Aortic smooth muscle cell (primary cell): Measurements from ENCODE around the gene RIPK1. TPM values are rescaled to one million over a fixed set of nuclear protein-coding genes. Genes with fewer than 3 reads are reported as not detected.

ENCODE experiments used
- total RNA-seq: library from RNA; depleted of rRNA; stranded (reverse); fragments of >200 nt; gene quantifications from 2 replicates; pipeline ENCODE4 v1.2.3, GENCODE V29; 2014

The RIPK1 gene
- total RNA-seq, result 21.7 and 26.4 TPM in 2 replicates

DNA sequence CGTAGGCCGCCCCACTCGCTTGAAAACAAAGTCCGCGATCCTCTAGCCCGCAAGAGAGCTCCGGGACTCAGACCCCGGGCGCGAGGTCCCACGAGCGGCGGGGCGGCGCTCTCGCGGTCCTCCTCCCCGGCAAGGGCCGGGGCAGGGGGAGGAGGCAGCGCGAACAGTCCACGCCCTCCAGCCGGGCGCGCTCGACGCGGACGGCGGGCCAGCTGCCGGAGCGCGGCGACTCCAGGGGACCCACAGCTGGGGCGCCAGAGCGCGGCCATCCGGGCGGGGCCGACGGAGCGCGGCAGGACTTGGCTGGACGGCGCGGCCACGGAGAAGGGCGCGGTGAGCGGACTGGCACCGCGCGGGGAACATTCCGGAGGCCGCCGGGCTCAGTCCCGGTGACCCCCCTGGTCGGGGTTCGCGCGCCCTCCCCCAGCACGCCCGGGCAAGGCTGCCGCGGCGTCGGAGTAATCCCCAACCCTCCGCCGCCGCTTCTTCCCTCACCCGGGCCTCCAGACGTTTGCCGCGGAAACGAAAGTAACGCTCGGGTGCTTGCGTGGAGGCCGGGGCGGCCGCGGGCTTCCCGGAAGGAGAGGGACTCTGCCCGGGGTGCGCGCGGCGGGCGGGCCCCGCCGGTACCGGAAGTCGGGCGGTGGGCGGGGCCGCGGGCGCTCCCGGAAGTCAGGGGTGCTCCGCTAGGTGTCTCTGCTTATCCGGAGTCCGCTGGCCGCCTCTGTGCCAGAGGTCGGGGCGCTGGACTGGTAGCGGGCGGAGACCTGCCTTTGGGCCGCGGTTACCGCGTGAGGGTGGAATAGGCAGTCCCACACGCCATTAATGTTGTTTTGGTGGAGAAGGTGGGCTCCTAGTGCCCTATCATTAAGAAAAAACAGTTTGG lies at the start of gene RIPK1:
Gene RIPK1 (plus strand): TSS at position 166 of the 886 bp plus-strand sequence. CDS start 8,330 bp downstream, outside the sequence.

DNA sequence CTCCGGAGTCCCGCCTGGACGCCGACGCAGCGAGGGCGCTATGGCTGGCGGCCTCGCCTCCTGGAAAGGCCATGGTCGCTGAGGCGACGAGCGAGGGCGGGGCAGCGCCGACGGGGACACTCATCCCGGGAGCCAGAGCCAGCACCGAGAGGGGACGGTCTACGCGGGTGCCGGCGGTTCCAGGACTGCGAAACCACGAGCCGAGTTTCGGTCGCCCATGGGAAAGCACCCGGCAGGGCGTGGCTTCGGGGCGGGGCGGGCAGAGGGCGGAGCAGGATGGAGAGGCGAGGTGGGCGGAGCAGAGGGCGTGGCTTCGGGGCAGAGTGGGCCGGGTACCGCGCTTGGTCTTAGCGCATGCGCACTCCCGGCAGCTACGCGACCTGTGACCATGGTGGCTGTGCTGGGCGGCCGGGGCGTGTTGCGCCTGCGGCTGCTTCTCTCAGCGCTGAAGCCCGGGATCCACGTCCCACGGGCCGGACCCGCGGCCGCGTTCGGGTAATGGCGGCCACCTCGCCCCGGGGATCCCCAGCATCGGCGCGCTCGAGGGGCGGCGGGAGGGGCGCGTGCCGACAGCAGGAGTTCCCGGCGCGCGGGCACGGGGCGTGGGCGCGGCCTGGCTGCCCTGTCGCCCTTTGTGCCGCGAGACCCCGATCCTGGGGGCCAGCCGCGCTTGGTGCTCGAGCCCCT lies 50.2 kb downstream of the RIPK1 start, which contains the start of gene BPHL:
Gene BPHL (plus strand): TSS at position 359 of the 687 bp plus-strand sequence. CDS start 30 bp downstream, at position 389.

DNA sequence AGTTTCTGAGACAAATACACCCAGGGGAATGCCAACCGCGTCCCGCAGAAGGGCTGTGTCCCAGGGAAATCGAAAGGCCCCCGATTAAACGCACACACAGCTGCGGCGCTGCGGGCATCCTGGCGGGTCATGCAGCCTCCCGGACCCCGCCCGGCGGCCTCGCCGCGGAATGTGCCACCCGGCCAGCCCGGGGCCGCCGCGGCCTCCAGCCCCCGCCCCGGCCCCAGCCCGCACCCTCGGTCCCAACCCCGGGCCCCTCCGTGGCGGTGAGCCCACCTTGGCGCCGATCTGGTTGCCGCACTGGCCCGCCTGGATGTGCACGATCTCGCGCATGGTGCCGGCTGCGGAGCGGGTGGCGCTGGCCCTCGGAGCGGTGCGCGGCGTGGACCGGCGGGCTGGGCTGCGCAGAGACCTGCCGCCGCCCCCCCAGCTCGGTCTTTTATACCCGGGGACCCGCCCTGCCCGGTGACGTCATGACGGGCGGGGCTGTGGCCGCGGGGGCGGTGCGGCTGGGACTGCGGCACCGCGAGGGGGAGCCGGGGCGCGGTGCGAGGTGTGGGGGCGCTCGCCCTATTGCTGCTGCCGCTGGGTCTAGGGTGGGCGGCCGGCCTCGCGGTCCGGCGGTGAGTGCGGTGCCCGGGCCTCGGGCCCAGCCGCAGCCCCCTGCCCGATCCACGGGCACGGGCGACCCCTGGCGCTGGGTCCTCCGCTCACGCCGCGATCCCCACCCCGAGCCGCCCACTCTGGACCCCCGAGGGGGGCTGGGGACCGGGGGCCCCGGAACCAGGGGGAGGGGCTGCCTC lies 89.0 kb downstream of the RIPK1 start, which contains the start of gene TUBB2A:
Gene TUBB2A (minus strand): TSS at position 414 of the 803 bp plus-strand sequence. CDS start 81 bp downstream, at position 333.

Other genes with a start within 250 kb of the RIPK1 start
- gene SERPINB1, start 226.6 kb upstream of the RIPK1 start, total RNA-seq, result 25.8 and 29.0 TPM in 2 replicates
- 10.8 and 11.3 TPM in 2 replicates for gene SERPINB9, start 165.2 kb upstream of the RIPK1 start, total RNA-seq
- gene SERPINB6, start 96.9 kb upstream of the RIPK1 start, total RNA-seq, result 108 and 117 TPM in 2 replicates
- 58.4 and 66.7 TPM in 2 replicates for gene NQO2, start 68.6 kb upstream of the RIPK1 start, total RNA-seq
- gene BPHL, start 50.2 kb downstream of the RIPK1 start, total RNA-seq, result 9.8 and 11.2 TPM in 2 replicates
- 37.8 and 49.3 TPM in 2 replicates for gene TUBB2A, start 89.0 kb downstream of the RIPK1 start, total RNA-seq
- gene TUBB2B, start 159.2 kb downstream of the RIPK1 start, total RNA-seq, result 1.4 and 2.1 TPM in 2 replicates
- 20.4 and 38.8 TPM in 2 replicates for gene PSMG4, start 190.5 kb downstream of the RIPK1 start, total RNA-seq